Measurements from ENCODE around the gene DRP2.

DNA sequence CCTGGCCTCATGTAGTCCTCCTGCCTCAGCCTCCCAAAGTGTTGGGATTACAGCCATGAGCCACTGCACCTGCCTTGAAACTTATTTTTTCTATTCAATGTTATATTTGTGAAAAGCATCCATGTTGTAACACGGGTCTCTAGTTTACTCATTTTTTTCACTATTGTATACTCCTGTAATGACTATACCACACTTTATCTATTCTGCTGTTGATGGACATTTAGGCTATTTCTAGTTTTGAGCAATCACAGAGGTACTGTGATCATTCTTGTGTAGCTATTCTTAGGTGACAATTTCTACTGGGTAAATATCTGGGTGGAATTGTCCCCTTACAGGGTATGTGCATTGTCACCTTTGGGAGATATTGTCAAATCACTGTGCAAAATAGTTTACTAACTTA, 3.6 kb downstream of the DRP2 start:
- TF ChIP-seq POLR2A (IDR thresholded peaks at IDR 0.05; ENCODE audit: low read length) (no peak), GATA1 (IDR thresholded peaks at IDR 0.05; ENCODE audit: low read depth, low read length) (no peak)
